HUES64 (cell line): ENCODE measurements around the gene IMMP2L.
"Not testable (repeated sequence)": the region's sequence is repeated elsewhere in the genome, so short reads cannot be mapped to it uniquely, and the experiment has no call there.

Experiments
- H3K27ac ChIP-seq: 2 replicates; pipeline ENCODE4 v1.7.0; 2013; ENCODE audit warnings: low read depth, low read length, inconsistent platforms
- H3K27me3 ChIP-seq: 2 replicates; pipeline ENCODE4 v1.6.1; 2013; ENCODE audit warnings: mild to moderate bottlenecking, low read length; ENCODE audit not compliant: insufficient read depth
- H3K36me3 ChIP-seq: 2 replicates; pipeline ENCODE4 v1.6.1; 2013; ENCODE audit warnings: mild to moderate bottlenecking, low read length; ENCODE audit not compliant: insufficient read depth
- H3K4me1 ChIP-seq: 2 replicates; pipeline ENCODE4 v1.6.1; 2013; ENCODE audit warnings: mild to moderate bottlenecking, low read length, moderate library complexity; ENCODE audit not compliant: insufficient read depth
- H3K4me3 ChIP-seq: 2 replicates; pipeline ENCODE4 v1.5.1; 2013; ENCODE audit warnings: mild to moderate bottlenecking, low read length, moderate library complexity
- H3K9ac ChIP-seq: 2 replicates; pipeline ENCODE4 v1.6.1; 2013; ENCODE audit warnings: mild to moderate bottlenecking, low read depth, low read length
- H3K9me3 ChIP-seq: 2 replicates; pipeline ENCODE4 v1.6.1; 2013; ENCODE audit warnings: low read depth, low read length; ENCODE audit not compliant: insufficient read depth
- WGBS: fragments of 150-250, 120-280 bp; methylation state at CpG from one replicate; pipeline ENCODE4 v1.1.7; 2013; ENCODE audit warnings: missing lambda C conversion rate; 5-methylcytosine and 5-hydroxymethylcytosine counted together

IMMP2L gene

DNA sequence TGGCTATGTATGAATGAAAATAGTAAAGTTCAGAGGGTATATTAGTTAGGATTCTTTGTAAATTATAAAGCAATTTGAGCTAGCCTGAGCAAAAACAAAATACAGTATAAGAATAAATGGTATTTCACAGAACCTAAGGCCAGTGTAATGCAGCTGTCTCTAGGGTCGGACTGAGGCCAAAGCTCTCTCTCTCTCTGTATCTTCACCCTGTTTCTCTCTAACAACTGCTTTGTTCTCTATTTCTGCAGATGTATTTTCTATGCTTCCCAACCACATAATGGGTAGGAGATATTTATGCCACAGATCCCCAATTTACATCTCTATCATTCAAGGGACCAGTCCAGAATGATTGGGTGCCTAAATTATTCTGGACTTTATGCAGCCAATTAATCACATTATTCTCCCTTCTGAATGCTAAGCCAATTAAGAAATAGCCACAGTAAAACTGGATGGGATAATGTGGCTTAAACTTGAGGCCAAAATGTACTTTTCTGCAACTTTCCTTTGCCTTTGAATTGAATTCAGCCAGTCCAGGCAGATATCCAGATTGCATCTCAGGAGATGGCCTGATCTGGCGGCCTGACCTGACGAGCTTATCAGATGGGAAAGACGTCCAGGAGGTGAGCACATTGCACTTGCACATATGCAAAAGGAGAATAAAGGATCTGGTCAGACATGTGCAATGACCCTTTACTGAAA is 24.6 kb upstream of the IMMP2L start:
- no peak overlapping the region for H3K27ac ChIP-seq
- WGBS = 89% methylated on average over 4 of the region's 4 CpGs
- H3K36me3 ChIP-seq = no peaks in the 10 kb centered on the region
- H3K4me1 ChIP-seq = no peaks in the 10 kb centered on the region
- H3K9ac ChIP-seq = no peak overlapping the region
- no peaks in the 10 kb centered on the region for H3K9me3 ChIP-seq
- H3K27me3 ChIP-seq = no peaks in the 10 kb centered on the region
- no peak overlapping the region for H3K4me3 ChIP-seq

DNA sequence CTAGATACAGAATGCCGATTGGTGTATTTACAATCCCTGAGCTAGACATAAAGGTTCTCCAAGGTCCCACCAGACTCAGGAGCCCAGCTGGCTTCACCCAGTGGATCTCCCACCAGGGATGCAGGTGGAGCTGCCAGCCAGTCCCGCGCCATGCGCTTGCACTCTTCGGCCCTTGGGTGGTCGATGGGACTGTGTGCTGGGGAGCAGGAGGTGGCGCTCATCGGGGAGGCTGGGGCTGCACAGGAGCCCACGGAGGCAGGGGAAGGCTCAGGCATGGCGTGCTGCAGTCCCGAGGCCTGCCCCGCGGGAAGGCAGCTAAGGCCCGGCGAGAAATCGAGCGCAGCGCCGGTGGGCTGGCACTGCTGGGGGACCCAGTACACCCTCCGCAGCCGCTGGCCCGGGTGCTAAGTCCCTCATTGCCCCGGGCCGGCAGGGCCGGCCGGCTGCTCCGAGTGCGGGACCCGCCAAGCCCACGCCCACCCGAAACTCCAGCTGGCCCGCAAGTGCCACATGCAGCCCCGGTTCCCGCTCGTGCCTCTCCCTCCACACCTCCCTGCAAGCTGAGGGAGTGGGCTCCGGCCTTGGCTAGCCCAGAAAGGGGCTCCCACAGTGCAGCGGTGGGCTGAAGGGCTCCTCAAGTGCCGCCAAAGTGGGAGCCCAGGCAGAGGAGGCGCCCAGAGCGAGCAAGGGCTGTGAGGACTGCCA is 19.6 kb upstream of the IMMP2L start:
- whole genome bisulfite sequencing = 95% methylated on average over 38 of the region's 40 CpGs
- not testable (repeated sequence) for H3K27me3 ChIP-seq, H3K4me1 ChIP-seq, H3K36me3 ChIP-seq, H3K4me3 ChIP-seq, H3K9ac ChIP-seq, H3K9me3 ChIP-seq, H3K27ac ChIP-seq

DNA sequence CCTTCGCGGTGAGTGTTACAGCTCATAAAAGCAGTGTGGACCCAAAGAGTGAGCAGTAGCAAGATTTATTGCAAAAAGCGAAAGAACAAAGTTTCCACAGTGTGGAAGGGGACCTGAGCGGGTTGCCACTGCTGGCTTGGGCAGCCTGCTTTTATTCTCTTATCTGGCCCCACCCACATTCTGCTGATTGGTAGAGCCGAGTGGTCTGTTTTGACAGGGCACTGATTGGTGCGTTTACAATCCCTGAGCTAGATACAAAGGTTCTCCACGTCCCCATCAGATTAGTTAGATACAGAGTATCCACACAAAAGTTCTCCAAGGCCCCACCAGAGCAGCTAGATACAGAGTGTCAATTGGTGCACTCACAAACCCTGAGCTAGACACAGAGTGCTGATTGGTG is 18.9 kb upstream of the IMMP2L start:
- H3K27me3 ChIP-seq, H3K27ac ChIP-seq, H3K4me1 ChIP-seq, H3K4me3 ChIP-seq, H3K9ac ChIP-seq, H3K9me3 ChIP-seq, H3K36me3 ChIP-seq: not testable (repeated sequence)
- 95% methylated on average over 5 of the region's 7 CpGs for WGBS

DNA sequence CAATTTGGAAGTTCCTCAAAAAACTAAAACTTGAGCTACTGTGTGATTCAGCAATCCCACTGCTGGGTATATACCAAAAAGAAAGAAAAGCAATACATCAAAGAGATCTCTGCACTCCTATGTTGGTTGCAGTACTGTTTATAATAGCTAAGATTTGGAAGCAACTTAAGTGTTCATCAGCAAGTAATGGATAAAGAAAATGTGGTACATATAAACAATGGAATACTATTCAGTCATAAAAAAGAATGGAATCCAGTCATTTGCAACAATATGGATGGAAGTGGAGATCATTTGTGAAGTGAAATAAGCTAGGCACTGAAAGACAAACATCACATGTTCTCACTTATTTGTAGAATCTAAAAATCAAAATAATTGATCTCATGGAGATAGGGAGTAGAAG is 16.5 kb upstream of the IMMP2L start:
- no peak overlapping the region for H3K27ac ChIP-seq

DNA sequence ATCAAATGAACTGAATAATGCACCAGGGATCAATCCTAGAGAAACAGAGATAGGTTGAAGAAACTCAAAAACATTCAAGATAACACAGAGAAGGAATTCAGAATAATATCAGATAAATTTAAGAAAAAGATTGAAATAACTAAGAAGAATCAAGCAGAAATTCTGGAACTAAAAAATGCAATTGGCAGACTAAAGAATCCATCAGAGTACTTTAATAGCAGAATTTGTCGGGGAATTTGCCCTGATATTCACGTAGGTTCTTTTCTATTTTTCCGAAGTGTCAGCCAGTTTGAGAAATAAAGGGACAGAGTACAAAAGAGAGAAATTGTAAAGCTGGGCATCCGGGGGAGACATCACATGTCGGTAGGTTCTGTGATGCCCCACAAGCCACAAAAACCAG is 9.4 kb upstream of the IMMP2L start:
- Histone ChIP-seq H3K4me3 (no peak overlapping the region), H3K9ac (no peak overlapping the region)
- WGBS = 94% methylated on average over 5 of the region's 5 CpGs

More for the DNA sequence above, 16.5 kb upstream of the IMMP2L start:
- no peak overlapping the region for H3K4me3 ChIP-seq
- no peaks in the 10 kb centered on the region for H3K4me1 ChIP-seq
- no peak overlapping the region for H3K9ac ChIP-seq
- H3K36me3 ChIP-seq = no peaks in the 10 kb centered on the region
- peaks cover 5% of the 10 kb centered on the region; the same call in 1 of the 2 replicates for H3K9me3 ChIP-seq
- no peaks in the 10 kb centered on the region for H3K27me3 ChIP-seq

DNA sequence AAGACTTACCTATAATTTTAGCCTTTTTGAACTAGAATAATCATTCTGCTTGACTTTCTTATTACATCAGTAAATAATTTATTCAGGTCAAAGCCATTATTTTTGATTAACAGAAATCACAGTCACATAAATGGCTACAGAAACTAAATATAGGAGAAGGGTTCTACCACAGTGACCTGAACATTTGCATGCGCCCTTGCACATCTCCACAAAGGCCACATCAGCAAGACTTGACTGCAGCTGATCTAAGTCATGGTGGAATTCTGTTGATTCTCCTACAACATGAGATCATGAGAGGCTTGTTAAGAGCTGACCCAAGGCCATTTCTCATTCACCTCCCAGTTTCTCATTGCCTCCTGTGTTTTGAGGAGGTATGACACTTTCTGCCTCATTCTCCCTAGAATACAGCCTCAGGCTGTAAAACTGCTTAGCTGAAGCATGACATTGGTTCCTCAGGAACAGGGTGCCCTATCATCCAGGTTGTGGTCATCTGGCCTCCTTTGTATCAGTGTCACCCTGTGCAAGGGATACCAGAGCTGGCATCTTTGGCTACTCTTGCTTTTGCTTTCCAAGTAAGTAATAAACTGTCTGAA is 6.7 kb upstream of the IMMP2L start:
- Histone ChIP-seq H3K9me3 (peaks cover 11% of the 10 kb centered on the region), H3K4me3 (no peak overlapping the region)
- WGBS = 91% methylated on average over 1 of the region's 1 CpG

More for the DNA sequence above, 9.4 kb upstream of the IMMP2L start:
- Histone ChIP-seq H3K9me3 (peaks cover 11% of the 10 kb centered on the region), H3K36me3 (no peaks in the 10 kb centered on the region), H3K4me1 (no peaks in the 10 kb centered on the region), H3K27ac (no peak overlapping the region), H3K27me3 (no peaks in the 10 kb centered on the region)

DNA sequence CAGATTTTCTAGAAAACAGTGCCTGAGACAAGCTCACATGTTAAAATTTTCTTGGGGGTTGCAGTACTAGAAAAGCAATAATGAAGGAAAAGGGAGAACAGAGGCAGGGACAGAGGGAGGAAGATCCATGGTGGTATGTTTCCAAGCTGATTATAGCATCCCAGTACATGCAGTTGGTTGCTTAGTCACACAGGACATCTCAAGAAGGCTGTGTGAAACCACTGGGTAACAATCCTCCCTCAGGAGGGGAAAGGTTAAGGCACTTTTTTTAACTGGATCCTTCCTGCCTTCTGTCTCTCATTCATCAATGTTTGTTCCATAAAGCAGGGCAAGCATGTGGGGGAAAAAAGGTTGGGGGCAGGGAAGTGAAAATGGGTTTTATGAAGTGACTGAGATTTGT is 6.1 kb upstream of the IMMP2L start:
- Histone ChIP-seq H3K4me3 (no peak overlapping the region), H3K4me1 (no peaks in the 10 kb centered on the region), H3K9ac (no peak overlapping the region), H3K27me3 (no peaks in the 10 kb centered on the region), H3K27ac (no peak overlapping the region), H3K9me3 (peaks cover 11% of the 10 kb centered on the region), H3K36me3 (no peaks in the 10 kb centered on the region)

More for the DNA sequence above, 6.7 kb upstream of the IMMP2L start:
- no peak overlapping the region for H3K9ac ChIP-seq
- H3K4me1 ChIP-seq = no peaks in the 10 kb centered on the region
- no peaks in the 10 kb centered on the region for H3K27me3 ChIP-seq
- H3K36me3 ChIP-seq = no peaks in the 10 kb centered on the region
- no peak overlapping the region for H3K27ac ChIP-seq

DNA sequence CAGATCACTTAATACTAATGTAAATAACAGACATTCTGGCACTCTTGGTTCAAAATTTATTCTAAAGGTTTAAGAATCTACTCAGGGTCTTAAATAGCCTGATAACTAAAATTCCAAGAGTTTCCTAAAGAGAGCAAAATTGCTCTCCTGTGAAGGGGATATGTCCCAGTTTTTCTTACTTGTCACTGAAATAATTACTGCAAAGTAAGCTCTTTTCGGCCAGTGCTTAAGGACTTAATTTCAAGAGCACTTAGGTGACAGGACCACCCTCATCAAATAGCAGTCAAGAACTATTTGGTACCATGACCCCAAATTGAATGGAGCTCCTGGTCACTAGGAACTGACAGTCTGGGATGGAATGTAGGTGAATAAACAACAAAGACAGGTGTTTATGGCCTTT is 1.8 kb upstream of the IMMP2L start:
- H3K27me3 ChIP-seq = no peaks in the 10 kb centered on the region
- no peak overlapping the region for H3K4me3 ChIP-seq
- peaks cover 4% of the 10 kb centered on the region; the same call in 1 of the 2 replicates for H3K36me3 ChIP-seq
- H3K9ac ChIP-seq = no peak overlapping the region
- no peaks in the 10 kb centered on the region for H3K9me3 ChIP-seq
- no peak overlapping the region for H3K27ac ChIP-seq
- peaks cover 18% of the 10 kb centered on the region for H3K4me1 ChIP-seq
- WGBS = no CpG with 5 or more reads among the region's 1 CpG

DNA sequence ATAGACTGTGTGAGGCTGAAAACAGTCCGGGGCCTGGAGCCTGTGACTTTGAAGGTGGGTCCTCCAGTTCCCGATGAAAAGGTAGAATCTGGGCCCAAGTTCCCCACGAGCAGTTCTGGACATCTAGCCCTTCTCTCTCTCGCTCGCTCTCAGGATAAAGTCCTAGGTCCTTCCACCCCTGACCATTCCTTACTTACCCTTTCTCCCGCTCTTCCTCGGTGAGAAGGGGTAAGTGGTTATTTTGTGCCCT is 713 bp downstream of the IMMP2L start:
- H3K27me3 ChIP-seq = no peaks in the 10 kb centered on the region
- WGBS = 15% methylated on average over 5 of the region's 7 CpGs
- peaks cover 13% of the 10 kb centered on the region for H3K36me3 ChIP-seq
- H3K9me3 ChIP-seq = no peaks in the 10 kb centered on the region
- peaks cover 18% of the 10 kb centered on the region for H3K4me1 ChIP-seq
- peak overlapping the region; percentile 82 for H3K4me3 ChIP-seq
- peak overlapping the region; percentile 95 for H3K9ac ChIP-seq
- H3K27ac ChIP-seq = peak overlapping the region; percentile 72; the same call in 1 of the 2 replicates

DNA sequence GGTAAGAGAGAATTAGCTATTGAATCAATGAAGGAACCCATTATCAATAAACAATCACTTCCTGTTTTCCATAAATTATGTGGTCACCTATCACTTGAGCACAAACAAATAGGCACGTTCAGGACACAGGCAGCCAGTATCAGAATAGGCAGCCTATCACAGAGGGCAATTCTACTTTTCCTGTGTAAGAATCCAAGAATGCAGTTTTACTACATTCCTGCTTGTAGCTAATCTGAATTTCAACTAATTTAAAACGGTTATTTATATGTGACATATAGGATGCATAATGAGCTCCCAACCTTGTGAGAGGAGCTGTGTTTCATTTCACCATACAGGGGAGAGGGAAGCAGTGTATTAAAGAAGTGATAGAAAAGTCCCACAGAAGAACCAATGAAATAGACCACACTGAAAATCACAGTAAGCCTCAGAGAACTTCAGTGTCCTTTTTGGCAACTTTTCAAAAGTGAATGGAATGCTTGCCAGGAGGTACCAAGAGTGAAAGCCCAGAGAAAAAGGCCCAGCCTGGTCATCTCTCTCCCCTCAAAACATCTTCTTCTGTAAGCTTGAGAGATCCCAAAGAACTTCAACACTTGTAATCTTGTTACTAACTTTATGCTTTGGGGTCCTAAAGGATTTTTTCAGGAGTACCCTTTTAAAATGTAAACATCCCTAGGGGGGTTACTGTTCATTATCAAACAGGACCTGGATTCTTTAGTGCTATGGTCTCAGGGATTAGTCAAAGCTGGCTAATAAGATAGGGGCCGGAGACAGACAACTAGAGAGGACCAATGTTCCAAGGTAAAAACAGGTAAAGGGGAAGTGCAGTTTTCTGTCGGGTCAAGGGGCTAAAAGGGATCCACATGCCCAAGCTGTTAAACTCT is 1.3 kb downstream of the IMMP2L start:
- H3K9me3 ChIP-seq = no peaks in the 10 kb centered on the region
- H3K36me3 ChIP-seq = peaks cover 19% of the 10 kb centered on the region
- H3K4me3 ChIP-seq = peak overlapping the region; percentile 82
- no peaks in the 10 kb centered on the region for H3K27me3 ChIP-seq
- H3K9ac ChIP-seq = peak overlapping the region; percentile 95
- H3K4me1 ChIP-seq = peaks cover 18% of the 10 kb centered on the region
- no peak overlapping the region; the same call in 1 of the 2 replicates for H3K27ac ChIP-seq
- 40% methylated on average over 3 of the region's 4 CpGs for WGBS

DNA sequence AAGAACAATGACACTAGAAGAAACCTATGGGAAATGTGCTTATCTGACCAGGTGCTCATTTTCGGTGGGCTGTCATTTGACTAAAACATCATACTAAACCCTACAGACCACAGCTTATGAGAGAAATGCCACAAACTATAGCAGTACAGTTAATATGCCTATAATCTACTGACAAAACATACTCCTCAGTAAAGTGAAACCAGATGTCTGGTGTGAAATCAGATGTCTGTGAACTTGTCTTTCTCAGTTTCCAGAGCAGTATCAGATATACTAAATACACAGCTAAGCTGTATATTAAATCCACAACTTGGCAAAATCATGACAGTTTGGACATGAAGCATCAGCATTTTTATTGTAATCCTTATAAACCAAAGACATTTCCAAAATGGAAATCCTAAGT is 3.3 kb downstream of the IMMP2L start:
- Histone ChIP-seq H3K4me1 (peaks cover 18% of the 10 kb centered on the region), H3K27me3 (no peaks in the 10 kb centered on the region), H3K27ac (no peak overlapping the region), H3K9ac (no peak overlapping the region), H3K36me3 (peaks cover 29% of the 10 kb centered on the region), H3K4me3 (no peak overlapping the region), H3K9me3 (no peaks in the 10 kb centered on the region)
- 100% methylated on average over 1 of the region's 1 CpG for WGBS
